OCI-LY3 (cell line): ENCODE data around the gene SLC19A1.

Experiments used
- EZH2phosphoT487 ChIP-seq: fragments of 200-600 bp; shearing (Covaris generic); IDR thresholded peaks from 2 replicates; pipeline ENCODE4 v1.6.1; 2018; ENCODE audit warnings: antibody characterized with exemption, mixed run types, low read depth
- TF ChIP-seq, protein P1 (sequence below): fragments of 200-600, 300-600 bp; sonication (generic); IDR thresholded peaks from 2 replicates; pipeline ENCODE4 v1.5.1; 2014; ENCODE audit warnings: antibody characterized with exemption, low read length, low read depth

DNA sequence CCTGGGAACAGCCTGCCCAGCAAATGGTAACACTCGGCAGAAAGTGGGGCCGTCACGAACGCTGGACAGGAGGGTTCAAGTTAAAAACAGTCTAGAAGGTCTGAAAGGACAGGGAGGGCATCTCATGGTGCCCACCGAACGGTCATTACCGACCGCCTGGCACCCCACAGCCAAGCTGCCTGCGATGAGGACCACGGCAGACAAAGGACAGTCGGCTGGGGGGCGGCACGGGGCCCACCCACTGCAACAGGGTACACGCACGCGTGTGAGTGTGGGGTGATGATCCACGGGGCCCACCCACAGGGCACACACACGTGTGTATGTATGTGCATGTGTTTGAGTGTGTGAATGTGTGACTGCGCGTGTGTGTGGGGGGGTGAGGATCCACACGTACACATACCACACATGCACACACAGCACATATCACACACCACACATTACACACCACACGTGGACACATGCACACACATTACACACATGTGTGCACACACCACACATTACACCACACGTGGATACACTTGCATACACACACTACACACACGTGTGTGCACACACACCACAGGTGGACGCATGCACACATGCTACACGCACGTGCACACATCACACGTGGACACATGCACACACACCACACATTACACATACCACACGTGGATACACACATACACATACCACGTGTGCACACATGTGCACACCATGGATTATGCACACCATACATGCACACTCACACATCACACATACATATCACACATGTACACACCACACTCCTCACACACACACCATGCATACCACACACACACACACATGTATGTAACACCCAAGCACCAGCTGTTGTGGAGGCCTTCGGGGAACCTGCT lies 63.2 kb downstream of the SLC19A1 start:
- TF ChIP-seq, protein P1, sequence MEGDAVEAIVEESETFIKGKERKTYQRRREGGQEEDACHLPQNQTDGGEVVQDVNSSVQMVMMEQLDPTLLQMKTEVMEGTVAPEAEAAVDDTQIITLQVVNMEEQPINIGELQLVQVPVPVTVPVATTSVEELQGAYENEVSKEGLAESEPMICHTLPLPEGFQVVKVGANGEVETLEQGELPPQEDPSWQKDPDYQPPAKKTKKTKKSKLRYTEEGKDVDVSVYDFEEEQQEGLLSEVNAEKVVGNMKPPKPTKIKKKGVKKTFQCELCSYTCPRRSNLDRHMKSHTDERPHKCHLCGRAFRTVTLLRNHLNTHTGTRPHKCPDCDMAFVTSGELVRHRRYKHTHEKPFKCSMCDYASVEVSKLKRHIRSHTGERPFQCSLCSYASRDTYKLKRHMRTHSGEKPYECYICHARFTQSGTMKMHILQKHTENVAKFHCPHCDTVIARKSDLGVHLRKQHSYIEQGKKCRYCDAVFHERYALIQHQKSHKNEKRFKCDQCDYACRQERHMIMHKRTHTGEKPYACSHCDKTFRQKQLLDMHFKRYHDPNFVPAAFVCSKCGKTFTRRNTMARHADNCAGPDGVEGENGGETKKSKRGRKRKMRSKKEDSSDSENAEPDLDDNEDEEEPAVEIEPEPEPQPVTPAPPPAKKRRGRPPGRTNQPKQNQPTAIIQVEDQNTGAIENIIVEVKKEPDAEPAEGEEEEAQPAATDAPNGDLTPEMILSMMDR, result no peak
- TF ChIP-seq EZH2phosphoT487, result no peak
